IPS DF 4.7 (cell line): ENCODE results near the gene RBFOX1.

Source experiments
- DNase-seq: peaks from one replicate; pipeline ENCODE4 v3.0.0-alpha.2; 2013; ENCODE audit warnings: low spot score; ENCODE audit errors: extremely low read depth

Gene RBFOX1

DNA sequence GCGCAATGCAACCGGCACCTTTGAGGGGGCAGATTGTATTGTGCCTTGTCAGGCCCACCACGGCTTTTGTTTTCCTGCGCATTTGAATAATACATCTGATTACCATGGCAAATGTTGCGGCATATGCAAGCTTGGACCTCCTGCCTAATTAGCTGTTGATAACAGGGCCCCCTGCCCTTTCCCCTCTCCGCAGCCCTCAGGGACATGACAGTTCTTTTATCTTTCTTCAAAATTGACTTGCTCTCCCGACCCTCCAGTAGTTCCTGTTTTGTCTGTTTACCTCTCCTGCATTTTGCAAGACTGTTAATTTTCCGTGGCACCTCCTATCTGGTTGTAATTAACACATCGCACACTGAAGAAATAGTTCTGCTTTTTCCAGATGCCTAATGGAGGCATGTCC, 86.8 kb downstream of the RBFOX1 start:
- DNase-seq: no peak

GRCh38 chr16:7420079-7420478, 87.4 kb downstream of the RBFOX1 start:
- no peak for DNase-seq

DNA sequence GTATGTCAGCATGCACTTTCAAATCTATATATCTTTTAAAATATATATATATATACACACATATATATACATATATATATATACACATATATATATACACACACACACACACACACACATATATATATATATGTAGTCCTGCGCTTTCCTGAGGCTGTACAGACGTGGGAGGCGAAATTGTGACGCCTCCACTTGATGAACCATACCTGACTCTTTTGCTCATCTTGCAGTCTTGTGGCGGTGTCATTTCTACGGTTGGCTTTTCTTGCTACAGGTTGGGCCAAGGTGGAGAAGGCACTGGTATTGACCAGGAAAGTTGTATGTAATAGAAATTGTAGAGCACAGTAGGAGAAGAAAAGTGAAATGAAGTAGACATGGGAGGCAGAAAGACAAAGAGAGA, 88.2 kb downstream of the RBFOX1 start:
- DNase-seq: no peak

DNA sequence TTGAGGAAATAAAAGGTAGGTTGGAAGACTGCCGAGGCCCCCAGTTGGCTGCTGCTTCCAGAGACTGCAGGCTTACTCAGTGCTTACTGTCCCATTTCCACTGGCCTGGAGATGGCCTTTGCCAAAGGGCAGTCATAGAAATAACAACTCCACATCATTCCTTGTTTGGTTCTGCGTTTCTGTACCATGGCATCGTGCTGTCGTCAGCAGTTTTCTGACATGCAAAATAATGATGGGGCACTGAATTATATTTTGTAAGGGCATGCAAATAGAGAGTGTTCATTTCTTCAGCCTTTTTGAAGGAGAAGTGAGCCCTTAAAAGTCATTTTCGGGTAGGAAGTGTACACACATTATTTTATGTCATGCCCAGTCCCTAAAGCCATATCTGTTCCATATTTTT, 88.9 kb downstream of the RBFOX1 start:
- no peak for DNase-seq

- DNase-seq: no peak
Observed at GRCh38 chr16:7422036-7422888, 89.6 kb downstream of the RBFOX1 start.

DNA sequence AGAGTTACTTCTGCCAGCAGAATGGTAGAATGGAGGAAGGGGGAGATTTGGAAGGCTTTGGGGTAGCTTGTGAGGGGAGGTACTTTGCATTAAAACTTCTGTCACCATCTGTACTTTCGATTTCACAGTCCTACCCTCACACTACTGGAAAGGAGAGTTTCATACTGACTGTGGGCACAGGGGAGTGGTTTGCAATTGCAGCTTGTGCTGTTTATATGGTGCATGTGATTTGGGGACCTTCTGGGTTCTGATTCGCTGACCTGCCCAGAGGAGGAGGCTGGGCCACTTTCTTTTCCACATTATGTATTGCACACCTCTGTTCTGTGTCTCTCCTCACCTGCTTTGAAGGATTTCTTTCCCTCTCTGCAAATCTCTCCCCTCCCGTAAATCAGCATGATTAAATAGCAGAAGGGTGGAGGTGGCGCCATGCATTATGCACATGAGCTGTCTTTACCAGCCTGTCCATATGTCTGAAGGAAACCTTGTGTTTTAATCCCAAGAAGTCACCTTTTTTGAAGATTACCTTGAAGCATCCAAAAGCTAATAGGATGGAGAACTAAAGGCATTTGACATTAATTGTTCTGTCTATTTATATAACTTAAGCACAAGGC, 90.9 kb downstream of the RBFOX1 start:
- DNase-seq: no peak

GRCh38 chr16:7426161-7426560, 93.5 kb downstream of the RBFOX1 start:
- DNase-seq: no peak

DNA sequence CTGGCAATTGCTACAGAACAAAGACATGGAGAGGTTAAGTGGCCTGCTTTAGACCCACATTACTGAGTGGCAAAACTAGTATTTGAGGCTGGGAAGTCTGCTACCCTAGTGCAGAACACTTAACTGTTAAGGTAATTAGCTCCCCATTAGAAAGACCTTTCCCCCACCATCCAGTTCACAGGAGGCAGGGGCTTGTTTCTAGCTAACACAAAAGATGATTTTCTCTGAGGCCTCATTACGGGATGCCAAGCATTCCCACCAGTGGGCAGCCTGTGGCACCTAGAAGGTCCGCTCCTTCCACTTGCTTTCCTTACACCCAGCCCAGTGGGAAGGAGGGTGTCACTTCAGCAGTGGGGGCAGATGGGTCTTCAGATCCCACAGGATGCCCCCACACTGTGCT, 99.1 kb downstream of the RBFOX1 start:
- DNase-seq: no peak

GRCh38 chr16:7436306-7436705, 103.7 kb downstream of the RBFOX1 start:
- DNase-seq: no peak

GRCh38 chr16:7437135-7437804, 104.6 kb downstream of the RBFOX1 start:
- no peak for DNase-seq

GRCh38 chr16:7437843-7438242, 105.2 kb downstream of the RBFOX1 start:
- no peak for DNase-seq

DNA sequence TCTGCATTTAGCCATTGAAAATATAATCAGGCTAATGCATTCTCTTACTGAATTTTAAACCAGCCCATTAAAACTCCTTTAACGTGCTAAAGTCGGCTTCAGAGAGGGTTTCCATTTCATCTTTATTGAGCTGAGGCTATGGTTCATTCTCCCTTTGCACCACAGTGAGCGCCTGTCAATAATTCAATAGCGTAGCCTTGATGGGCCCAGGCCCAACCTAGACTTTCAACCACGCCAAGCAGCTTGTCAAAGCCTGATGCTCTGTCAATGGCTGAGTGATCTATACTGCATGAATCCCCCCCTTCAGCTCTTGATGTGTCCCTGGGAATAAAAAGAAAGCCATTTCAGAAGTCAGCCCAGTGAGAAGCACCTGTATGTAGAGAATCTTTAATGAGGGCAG, 106.0 kb downstream of the RBFOX1 start:
- DNase-seq: no peak

GRCh38 chr16:7439518-7439917, 106.9 kb downstream of the RBFOX1 start:
- no peak for DNase-seq

DNA sequence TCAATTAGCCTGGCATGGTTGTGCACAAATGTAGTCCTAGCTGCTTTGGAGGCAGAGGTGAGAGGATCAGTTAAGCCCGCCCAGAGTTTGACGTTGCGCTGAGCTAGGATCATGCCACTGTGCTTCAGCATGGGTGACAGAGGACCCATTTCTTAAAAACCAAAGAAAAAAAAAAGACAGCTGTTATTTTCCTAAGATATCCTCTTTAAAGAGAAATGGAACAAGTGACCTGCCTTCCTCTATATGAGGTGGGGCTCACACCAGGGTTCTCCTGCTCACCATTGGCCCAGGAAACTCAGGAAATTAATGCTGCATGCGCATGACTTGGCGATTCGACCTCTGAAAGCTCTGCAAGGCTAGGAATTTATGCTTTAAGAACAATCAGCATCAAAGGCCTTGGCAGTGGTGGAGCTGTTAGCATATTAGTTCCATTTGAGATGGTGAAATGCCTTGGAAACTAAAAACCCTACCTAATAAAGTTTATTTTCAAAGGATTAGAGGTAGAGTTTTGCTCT, 108.3 kb downstream of the RBFOX1 start:
- no peak for DNase-seq

DNA sequence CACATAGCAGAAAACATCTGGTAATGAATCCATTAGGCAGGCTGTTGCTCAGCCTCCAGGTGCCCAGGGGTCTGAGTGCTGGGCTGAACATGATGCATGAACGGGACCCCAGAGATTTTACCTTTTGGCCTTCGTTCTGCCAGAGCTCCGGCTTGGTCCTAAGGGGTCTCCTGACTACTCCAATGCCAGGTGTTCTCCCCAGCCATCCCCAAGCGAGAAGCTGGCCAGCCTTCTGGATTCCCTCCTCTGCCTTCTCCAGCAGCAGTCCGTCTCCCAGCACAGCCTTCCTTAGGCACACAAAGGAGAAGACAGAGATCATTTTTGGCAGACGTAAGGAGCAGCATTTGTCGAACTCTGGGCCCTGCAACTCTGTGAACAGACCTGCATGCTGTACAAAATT, 109.4 kb downstream of the RBFOX1 start:
- no peak for DNase-seq

- DNase-seq: no peak
Observed at GRCh38 chr16:7443142-7443541, 110.5 kb downstream of the RBFOX1 start.

DNA sequence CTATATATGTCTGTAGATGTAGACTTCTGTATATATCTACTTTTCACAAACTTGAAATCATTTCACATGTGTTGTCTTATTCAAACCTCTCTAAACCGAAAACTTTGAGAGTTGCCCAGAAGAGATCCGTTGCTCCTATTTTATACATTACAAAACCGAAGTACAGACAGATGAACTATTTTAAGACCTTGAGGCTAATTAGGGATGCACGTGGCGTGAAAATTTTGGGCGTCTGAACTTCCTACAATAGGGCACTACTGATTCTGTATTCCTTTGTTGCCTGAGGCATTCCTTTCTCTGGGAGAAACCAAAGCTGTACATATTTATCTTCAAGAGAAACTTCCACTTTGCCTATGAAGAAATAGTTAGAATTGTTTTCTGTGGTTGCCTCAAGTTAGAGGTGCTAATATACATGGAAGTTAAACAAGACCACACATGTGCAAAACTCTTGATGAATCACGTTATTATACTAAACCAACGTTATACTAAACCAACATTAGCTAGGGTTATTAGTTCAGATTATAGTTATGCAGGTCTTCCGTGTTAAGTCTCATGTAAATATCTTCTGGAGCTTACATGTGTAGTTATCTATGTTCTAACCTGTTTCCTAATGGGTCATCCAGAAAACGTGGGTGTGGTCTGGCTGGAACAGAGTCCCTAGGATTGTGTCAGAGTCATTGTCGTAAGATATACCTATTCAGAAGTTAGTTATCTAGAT, 111.2 kb downstream of the RBFOX1 start:
- no peak for DNase-seq

DNA sequence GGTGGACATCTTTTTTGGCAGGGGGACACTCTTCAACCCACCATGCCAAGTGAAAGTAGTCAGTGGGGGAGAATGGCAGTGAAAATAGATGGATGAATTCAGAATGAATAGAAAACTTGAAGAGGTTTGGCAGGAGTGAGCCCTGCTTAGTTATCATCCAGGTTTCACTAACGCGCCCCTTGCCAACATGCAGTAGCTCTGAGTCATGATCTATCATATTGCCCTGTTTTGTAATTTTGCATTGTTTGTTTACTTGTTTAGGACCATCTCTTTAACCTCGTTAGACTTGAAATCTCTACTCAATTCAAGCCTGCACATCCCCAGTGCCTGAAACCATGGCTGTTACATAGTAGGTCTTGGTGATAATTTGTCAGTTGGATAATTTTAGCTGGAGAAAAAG, 116.7 kb downstream of the RBFOX1 start:
- DNase-seq: no peak

DNA sequence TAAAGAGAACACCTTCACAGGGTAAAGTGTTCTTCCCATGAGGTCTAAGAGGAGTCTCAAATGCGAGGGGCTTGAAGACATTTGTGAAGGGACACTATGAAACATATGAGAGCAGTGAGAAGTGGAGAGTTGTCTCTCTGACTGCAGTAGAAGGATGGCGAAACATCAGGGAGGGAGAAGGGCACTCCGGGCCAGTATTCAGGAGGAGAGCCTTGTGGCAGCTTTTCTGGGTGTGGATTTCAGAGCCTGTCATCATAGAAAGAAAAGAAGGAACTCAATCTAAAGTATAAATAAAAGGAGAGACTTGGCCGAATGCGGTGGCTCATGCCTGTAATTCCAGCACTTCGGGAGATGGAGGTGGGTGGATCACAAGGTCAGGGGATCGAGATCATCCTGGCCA, 117.2 kb downstream of the RBFOX1 start:
- DNase-seq: no peak

GRCh38 chr16:7450440-7450839, 117.8 kb downstream of the RBFOX1 start:
- DNase-seq: no peak

GRCh38 chr16:7452090-7452489, 119.4 kb downstream of the RBFOX1 start:
- no peak for DNase-seq

- DNase-seq: no peak
Observed at GRCh38 chr16:7456211-7456610, 123.6 kb downstream of the RBFOX1 start.
